Brain pericyte (primary cell): ENCODE results near the gene HCFC1.

Source experiments
- DNase-seq: peaks from one replicate; pipeline ENCODE4 v3.0.0-alpha.2; 2012; ENCODE audit warnings: low read depth, low spot score

The HCFC1 gene

GRCh38 chrX:153957224-153957623 lies 14.4 kb downstream of the HCFC1 start:
- no peak for DNase-seq

- DNase-seq: no peak
These were observed 15.3 kb downstream of the HCFC1 start for GRCh38 chrX:153956044-153956907.

- no peak for DNase-seq
These were observed 16.3 kb downstream of the HCFC1 start for GRCh38 chrX:153955228-153955732.

- no peak for DNase-seq
These were observed 16.9 kb downstream of the HCFC1 start for GRCh38 chrX:153954558-153955227.

- no peak for DNase-seq
These were observed 17.6 kb downstream of the HCFC1 start for GRCh38 chrX:153953892-153954557.

GRCh38 chrX:153953342-153953830 lies 18.2 kb downstream of the HCFC1 start:
- DNase-seq: no peak

- DNase-seq: no peak
These were observed 19.1 kb downstream of the HCFC1 start for GRCh38 chrX:153952373-153953026.

GRCh38 chrX:153951683-153952372 lies 19.8 kb downstream of the HCFC1 start:
- DNase-seq: no peak

GRCh38 chrX:153950127-153950526 lies 21.5 kb downstream of the HCFC1 start:
- no peak for DNase-seq

GRCh38 chrX:153948847-153949805 lies 22.5 kb downstream of the HCFC1 start:
- no peak for DNase-seq

- DNase-seq: no peak
These were observed 23.6 kb downstream of the HCFC1 start for GRCh38 chrX:153948002-153948466.

GRCh38 chrX:153947009-153947769 lies 24.4 kb downstream of the HCFC1 start:
- no peak for DNase-seq

GRCh38 chrX:153945956-153946943 lies 25.4 kb downstream of the HCFC1 start:
- no peak for DNase-seq

GRCh38 chrX:153944800-153945150 lies 26.8 kb downstream of the HCFC1 start:
- DNase-seq: no peak

GRCh38 chrX:153944140-153944799 lies 27.3 kb downstream of the HCFC1 start, which contains the start of gene RENBP:
Gene RENBP, minus strand, starts transcription at chrX:153944643. Its CDS starts 33 bp downstream, at chrX:153944610.
- no peak for DNase-seq

GRCh38 chrX:153941336-153942252 lies 30.0 kb downstream of the HCFC1 start:
- no peak for DNase-seq
